ENCODE measurements around the gene STAT3. TPM values are rescaled to one million over a fixed set of nuclear protein-coding genes. Genes with fewer than 3 reads are reported as not detected.

Gene STAT3
- total and polyA plus RNA-seq, 2 of the 13 experiments (the other 11 are each of a cell fraction or from before 2014, with no cell fraction given): 61.8 to 62.4 TPM

DNA sequence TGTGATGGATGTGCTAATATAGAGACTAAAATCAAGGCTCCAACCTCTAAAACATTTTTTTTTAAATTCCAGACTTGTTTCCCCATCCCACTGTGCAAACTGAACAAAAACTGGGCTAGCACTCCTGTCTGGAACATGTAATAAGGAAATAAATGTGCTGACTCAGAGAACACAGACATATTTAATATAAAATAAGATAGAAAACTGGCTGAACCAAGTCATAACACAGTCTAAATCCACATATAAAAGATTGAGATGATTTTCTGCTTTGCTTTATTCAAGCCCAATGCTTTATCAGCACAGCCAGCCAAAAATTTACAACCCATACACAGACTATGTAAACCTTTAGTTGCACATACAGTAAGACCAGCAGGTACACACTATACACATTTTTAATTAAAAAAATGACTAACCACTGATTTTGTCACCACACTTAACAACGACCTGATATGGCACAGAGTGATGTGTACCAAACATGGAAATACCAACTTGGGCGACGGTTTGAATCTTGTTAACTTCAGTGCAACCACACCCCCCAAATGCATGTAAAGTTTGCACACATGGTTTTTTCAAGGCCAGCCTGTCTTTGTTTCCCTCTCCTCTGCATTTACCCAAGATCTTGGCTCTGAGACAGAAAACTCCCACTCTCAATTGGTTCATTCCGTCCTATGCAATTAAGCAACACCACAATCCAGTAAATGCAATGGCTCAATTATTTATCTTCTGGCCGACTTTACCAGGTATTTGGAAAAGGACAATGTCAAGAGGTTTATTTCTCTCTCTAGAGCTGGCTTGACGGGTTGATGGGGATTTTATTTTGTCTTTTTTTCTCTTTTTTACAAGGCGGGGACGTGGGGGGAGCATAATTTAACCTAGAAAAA is 1.2 kb downstream of the STAT3 start (continued):
- TF ChIP-seq TBL1XR1 (IDR thresholded peaks at IDR 0.05; ENCODE audit: borderline replicate concordance, low read length, partially characterized antibody) (no peak), SAFB2 (CRISPR knock-in tag; IDR thresholded peaks at IDR 0.05; ENCODE audit: borderline replicate concordance, low read depth) (no peak), ZNF468 (CRISPR knock-in tag; IDR thresholded peaks at IDR 0.05) (no peak), HDAC2 (CRISPR knock-in tag; IDR thresholded peaks at IDR 0.05) (peak; percentile 51; the same call in 1 of the 2 replicates), FOXC1 (CRISPR knock-in tag; IDR thresholded peaks at IDR 0.05; ENCODE audit: borderline replicate concordance) (no peak), NFE2 (CRISPR knock-in tag; IDR thresholded peaks at IDR 0.05) (no peak), ZNF773 (CRISPR knock-in tag; IDR thresholded peaks at IDR 0.05; ENCODE audit: borderline replicate concordance) (no peak), PITX1 (CRISPR knock-in tag; IDR thresholded peaks at IDR 0.05) (no peak), ISL2 (CRISPR knock-in tag; IDR thresholded peaks at IDR 0.05) (0 out of 2 replicates have a peak, but pooled peaks have one; percentile 20), CBX2 (IDR thresholded peaks at IDR 0.05; ENCODE audit: low read depth, low read length) (no peak), CBX2 (CRISPR knock-in tag; IDR thresholded peaks at IDR 0.05; ENCODE audit: low read depth) (no peak), ZKSCAN8 (CRISPR knock-in tag; IDR thresholded peaks at IDR 0.05; ENCODE audit: borderline replicate concordance) (peak; percentile 49; the same call in 1 of the 2 replicates), RBM39 (IDR thresholded peaks at IDR 0.05; ENCODE audit: low read depth, low read length, poor library complexity, severe bottlenecking) (no peak), TOE1 (CRISPR knock-in tag; IDR thresholded peaks at IDR 0.05) (no peak)
- TF ChIP-seq, protein P1, sequence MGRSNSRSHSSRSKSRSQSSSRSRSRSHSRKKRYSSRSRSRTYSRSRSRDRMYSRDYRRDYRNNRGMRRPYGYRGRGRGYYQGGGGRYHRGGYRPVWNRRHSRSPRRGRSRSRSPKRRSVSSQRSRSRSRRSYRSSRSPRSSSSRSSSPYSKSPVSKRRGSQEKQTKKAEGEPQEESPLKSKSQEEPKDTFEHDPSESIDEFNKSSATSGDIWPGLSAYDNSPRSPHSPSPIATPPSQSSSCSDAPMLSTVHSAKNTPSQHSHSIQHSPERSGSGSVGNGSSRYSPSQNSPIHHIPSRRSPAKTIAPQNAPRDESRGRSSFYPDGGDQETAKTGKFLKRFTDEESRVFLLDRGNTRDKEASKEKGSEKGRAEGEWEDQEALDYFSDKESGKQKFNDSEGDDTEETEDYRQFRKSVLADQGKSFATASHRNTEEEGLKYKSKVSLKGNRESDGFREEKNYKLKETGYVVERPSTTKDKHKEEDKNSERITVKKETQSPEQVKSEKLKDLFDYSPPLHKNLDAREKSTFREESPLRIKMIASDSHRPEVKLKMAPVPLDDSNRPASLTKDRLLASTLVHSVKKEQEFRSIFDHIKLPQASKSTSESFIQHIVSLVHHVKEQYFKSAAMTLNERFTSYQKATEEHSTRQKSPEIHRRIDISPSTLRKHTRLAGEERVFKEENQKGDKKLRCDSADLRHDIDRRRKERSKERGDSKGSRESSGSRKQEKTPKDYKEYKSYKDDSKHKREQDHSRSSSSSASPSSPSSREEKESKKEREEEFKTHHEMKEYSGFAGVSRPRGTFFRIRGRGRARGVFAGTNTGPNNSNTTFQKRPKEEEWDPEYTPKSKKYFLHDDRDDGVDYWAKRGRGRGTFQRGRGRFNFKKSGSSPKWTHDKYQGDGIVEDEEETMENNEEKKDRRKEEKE (IDR thresholded peaks at IDR 0.05): no peak
- TF ChIP-seq, protein P2, sequence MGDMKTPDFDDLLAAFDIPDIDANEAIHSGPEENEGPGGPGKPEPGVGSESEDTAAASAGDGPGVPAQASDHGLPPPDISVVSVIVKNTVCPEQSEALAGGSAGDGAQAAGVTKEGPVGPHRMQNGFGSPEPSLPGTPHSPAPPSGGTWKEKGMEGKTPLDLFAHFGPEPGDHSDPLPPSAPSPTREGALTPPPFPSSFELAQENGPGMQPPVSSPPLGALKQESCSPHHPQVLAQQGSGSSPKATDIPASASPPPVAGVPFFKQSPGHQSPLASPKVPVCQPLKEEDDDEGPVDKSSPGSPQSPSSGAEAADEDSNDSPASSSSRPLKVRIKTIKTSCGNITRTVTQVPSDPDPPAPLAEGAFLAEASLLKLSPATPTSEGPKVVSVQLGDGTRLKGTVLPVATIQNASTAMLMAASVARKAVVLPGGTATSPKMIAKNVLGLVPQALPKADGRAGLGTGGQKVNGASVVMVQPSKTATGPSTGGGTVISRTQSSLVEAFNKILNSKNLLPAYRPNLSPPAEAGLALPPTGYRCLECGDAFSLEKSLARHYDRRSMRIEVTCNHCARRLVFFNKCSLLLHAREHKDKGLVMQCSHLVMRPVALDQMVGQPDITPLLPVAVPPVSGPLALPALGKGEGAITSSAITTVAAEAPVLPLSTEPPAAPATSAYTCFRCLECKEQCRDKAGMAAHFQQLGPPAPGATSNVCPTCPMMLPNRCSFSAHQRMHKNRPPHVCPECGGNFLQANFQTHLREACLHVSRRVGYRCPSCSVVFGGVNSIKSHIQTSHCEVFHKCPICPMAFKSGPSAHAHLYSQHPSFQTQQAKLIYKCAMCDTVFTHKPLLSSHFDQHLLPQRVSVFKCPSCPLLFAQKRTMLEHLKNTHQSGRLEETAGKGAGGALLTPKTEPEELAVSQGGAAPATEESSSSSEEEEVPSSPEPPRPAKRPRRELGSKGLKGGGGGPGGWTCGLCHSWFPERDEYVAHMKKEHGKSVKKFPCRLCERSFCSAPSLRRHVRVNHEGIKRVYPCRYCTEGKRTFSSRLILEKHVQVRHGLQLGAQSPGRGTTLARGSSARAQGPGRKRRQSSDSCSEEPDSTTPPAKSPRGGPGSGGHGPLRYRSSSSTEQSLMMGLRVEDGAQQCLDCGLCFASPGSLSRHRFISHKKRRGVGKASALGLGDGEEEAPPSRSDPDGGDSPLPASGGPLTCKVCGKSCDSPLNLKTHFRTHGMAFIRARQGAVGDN (CRISPR knock-in tag; IDR thresholded peaks at IDR 0.05): no peak
- TF ChIP-seq, protein P3, sequence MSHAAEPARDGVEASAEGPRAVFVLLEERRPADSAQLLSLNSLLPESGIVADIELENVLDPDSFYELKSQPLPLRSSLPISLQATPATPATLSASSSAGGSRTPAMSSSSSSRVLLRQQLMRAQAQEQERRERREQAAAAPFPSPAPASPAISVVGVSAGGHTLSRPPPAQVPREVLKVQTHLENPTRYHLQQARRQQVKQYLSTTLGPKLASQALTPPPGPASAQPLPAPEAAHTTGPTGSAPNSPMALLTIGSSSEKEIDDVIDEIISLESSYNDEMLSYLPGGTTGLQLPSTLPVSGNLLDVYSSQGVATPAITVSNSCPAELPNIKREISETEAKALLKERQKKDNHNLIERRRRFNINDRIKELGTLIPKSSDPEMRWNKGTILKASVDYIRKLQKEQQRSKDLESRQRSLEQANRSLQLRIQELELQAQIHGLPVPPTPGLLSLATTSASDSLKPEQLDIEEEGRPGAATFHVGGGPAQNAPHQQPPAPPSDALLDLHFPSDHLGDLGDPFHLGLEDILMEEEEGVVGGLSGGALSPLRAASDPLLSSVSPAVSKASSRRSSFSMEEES (CRISPR knock-in tag; IDR thresholded peaks at IDR 0.05): no peak
- TF ChIP-seq, protein P4, sequence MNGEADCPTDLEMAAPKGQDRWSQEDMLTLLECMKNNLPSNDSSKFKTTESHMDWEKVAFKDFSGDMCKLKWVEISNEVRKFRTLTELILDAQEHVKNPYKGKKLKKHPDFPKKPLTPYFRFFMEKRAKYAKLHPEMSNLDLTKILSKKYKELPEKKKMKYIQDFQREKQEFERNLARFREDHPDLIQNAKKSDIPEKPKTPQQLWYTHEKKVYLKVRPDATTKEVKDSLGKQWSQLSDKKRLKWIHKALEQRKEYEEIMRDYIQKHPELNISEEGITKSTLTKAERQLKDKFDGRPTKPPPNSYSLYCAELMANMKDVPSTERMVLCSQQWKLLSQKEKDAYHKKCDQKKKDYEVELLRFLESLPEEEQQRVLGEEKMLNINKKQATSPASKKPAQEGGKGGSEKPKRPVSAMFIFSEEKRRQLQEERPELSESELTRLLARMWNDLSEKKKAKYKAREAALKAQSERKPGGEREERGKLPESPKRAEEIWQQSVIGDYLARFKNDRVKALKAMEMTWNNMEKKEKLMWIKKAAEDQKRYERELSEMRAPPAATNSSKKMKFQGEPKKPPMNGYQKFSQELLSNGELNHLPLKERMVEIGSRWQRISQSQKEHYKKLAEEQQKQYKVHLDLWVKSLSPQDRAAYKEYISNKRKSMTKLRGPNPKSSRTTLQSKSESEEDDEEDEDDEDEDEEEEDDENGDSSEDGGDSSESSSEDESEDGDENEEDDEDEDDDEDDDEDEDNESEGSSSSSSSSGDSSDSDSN (CRISPR knock-in tag; IDR thresholded peaks at IDR 0.05): no peak
